Fibroblast of mammary gland (primary cell): ENCODE results near the gene PODXL2.
"Not testable (repeated sequence)": the region's sequence is repeated elsewhere in the genome, so short reads cannot be mapped to it uniquely, and the experiment has no call there.

Source experiments
- DNase-seq: peaks from one replicate; pipeline ENCODE4 v3.0.0-alpha.2; 2010; ENCODE audit warnings: low read depth
- H3K4me3 ChIP-seq: 2 replicates; pipeline ENCODE4 v1.5.1; 2011; ENCODE audit warnings: low read depth, mild to moderate bottlenecking, low read length, moderate library complexity; ENCODE audit not compliant: control insufficient read depth
- TF ChIP-seq, protein P1 (sequence below): conservative IDR thresholded peaks from 2 replicates; pipeline ENCODE4 v1.5.1; 2011; ENCODE audit warnings: low read depth, low read length, inconsistent platforms; ENCODE audit not compliant: control insufficient read depth, insufficient read depth

Gene PODXL2

GRCh38 chr3:127701280-127701911 lies 72.4 kb downstream of the PODXL2 start:
- no peak for DNase-seq
- no peak overlapping the region for H3K4me3 ChIP-seq
- TF ChIP-seq, protein P1, sequence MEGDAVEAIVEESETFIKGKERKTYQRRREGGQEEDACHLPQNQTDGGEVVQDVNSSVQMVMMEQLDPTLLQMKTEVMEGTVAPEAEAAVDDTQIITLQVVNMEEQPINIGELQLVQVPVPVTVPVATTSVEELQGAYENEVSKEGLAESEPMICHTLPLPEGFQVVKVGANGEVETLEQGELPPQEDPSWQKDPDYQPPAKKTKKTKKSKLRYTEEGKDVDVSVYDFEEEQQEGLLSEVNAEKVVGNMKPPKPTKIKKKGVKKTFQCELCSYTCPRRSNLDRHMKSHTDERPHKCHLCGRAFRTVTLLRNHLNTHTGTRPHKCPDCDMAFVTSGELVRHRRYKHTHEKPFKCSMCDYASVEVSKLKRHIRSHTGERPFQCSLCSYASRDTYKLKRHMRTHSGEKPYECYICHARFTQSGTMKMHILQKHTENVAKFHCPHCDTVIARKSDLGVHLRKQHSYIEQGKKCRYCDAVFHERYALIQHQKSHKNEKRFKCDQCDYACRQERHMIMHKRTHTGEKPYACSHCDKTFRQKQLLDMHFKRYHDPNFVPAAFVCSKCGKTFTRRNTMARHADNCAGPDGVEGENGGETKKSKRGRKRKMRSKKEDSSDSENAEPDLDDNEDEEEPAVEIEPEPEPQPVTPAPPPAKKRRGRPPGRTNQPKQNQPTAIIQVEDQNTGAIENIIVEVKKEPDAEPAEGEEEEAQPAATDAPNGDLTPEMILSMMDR, result no peak

- TF ChIP-seq, protein P1, result no peak
- no peak for DNase-seq
- no peak overlapping the region for H3K4me3 ChIP-seq
Measured at GRCh38 chr3:127702151-127702578, 73.2 kb downstream of the PODXL2 start.

DNA sequence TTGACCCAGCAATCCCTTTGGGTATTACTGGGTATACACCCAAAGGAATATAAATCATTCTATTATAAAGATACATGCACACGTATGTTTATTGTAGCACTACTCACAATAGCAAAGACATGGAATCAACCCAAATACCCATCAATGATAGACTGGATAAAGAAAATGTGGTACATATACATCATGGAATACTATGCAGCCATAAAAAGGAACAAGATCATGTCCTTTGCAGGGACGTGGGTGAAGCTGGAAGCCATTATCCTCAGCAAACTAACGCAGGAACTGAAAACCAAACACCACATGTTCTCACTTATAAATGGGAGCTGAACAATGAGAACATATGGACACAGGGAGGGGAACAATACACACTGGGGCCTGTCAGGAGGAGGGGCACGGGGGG lies 75.9 kb downstream of the PODXL2 start:
- not testable (repeated sequence) for DNase-seq, H3K4me3 ChIP-seq

DNA sequence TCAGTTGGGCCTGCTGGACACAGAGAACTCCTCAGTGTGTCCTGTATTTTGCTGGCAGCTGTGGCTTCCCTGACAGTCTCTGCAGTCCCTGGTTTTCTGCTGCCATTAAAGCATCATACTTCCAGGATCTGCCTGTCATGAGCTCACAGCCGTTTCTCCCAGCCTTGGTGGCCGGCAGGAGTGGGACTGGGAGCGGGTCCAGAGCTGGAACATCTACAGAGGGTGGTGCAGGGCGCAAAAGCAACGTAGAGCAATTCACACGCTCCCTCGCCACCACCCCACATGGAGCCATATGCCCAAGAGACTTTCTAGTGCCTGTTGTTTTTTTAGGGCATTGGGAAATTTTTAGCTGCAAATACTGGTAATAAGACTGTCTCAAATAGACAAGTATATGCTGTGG lies 77.3 kb downstream of the PODXL2 start:
- TF ChIP-seq, protein P1, result no peak
- H3K4me3 ChIP-seq, result no peak overlapping the region
- no peak for DNase-seq

DNA sequence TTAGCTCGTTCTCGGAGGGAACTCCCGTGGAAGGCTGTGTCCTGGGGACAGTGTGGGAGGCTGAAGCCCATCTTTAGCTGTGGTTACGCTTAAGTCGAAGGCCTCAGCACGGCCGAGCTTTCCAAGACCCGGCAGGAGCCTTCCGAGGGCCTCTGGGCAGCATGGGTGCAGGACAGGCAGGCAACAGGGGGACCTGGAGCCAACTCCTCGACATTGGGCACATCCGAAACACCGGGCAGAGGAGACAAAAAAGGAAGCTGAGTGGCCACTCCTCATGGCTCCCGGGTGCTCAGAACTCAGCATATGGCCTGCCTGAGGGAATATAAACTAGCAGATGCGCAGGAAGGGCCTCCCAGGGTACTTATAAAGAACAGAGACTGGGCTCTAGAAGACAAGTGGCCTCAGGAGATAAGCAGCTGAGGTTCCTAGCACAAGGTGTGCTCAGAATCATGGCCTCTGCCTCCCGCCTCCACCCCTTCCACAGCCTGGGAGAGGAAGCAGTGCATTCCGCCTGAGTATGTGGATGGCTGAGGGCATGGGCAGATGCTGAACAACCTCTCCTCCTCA lies 77.9 kb downstream of the PODXL2 start:
- TF ChIP-seq, protein P1, result no peak
- no peak overlapping the region for H3K4me3 ChIP-seq
- DNase-seq, result no peak

- TF ChIP-seq, protein P1, result no peak
- DNase-seq, result no peak
- H3K4me3 ChIP-seq, result no peak overlapping the region
Measured at GRCh38 chr3:127707851-127708411, 78.9 kb downstream of the PODXL2 start.

- TF ChIP-seq, protein P1, result no peak
- DNase-seq, result no peak
- H3K4me3 ChIP-seq, result no peak overlapping the region
Measured at GRCh38 chr3:127708837-127709236, 79.9 kb downstream of the PODXL2 start.
